GM21619 (cell line): ENCODE results near the gene FARS2.

ENCODE experiments used
- ATAC-seq: cut with Tn5 transposase; IDR thresholded peaks from one replicate; pipeline ENCODE4 v1.9.1; 2021; ENCODE audit not compliant: unreplicated experiment

FARS2 gene

DNA sequence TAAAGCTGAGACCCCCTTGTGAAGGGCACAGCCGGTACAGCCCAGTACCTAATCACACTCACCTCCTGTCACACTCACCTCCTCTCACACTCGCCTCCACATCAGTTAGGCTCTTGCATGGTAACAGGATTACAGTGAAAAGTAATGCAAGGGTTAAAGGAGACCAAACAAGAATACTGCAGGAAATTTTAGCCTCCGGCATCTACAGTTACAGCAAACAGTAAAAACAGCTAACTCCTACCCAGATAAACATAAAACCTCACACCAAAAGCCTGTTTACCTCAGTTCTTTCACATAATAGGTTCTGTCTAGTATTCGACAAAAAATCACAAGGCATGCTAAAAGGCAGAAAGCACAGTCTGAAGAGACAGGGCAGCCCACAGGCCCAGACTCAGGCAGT lies 55.6 kb downstream of the FARS2 start:
- ATAC-seq: no peak

GRCh38 chr6:5318617-5319272 lies 57.4 kb downstream of the FARS2 start:
- no peak for ATAC-seq

GRCh38 chr6:5323979-5324378 lies 62.7 kb downstream of the FARS2 start:
- no peak for ATAC-seq

GRCh38 chr6:5325173-5325572 lies 63.9 kb downstream of the FARS2 start:
- no peak for ATAC-seq

DNA sequence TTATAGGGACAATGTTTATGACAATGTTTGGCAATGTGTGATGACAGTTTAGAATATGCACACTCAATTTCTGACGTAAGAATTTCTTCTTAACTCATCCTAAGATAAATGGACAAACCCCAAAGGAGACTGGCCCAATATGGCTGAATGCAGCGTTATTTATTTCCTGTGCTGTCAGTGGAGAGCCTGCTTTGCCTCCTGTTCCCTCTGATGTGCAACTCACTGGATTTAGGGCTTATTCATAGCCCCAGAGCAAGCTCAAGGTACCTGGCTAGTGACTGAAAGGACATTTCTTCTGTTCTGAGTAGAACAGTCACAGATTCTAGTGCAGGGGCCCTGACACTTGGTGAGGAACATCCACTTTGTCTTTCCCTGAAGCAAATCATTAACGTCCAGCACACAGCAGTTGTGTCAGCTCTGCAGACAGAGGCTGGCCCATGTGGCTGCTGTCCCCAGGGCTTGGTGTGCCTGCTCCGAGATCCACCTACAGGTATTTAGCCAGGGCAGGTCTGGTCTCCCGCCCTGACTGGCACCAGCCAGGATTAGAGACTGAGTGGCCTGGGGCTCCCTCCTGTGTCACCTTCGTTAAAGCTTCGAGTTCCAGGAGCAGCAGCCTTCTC lies 64.8 kb downstream of the FARS2 start:
- no peak for ATAC-seq

DNA sequence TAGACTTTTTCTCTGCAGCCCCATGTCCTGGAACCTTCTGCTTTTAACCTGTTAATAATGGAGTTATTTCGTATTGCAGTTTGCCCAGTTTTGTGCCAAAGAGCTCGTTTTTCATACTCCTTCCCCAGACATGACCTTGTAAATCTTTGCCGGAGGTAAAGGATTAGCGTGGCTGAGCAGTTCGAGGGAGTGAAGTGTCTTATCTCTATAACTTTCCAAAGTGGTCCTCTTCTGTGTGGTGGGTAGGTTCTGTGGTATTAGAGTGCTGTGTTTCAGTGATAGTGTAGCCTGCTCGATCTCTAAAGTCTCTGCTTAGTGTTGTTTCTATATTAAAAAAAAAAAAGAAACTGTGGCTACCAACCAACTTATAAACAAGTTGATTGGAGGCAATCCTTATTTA lies 67.5 kb downstream of the FARS2 start:
- ATAC-seq: no peak

DNA sequence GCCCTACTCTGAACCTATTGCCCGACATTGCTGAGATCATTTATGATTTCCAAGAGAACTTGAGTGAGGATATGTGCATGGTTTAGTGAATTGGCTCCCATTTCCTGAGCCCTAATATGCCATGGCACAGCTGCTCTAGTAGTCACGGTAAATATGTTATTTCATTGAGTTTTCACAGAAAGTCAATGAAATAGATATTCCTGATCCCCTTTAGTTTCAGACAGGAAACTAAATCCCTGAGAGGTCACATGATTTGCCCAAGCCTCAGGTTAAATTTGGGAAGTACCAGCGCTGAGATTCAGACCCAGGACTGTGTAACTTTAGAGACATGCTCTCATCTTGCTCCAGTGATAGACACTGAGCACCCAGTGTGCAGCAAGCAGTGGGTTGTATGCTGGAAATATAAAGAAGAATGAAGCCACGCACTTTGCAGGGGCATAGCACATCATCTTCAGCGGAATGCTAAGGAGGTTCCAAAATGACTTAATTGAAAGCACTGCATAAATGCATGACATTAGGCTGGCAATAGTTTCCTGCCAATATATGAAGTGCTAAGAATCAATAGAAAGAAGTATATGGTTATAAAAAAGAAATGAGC lies 70.6 kb downstream of the FARS2 start:
- no peak for ATAC-seq

GRCh38 chr6:5333658-5334057 lies 72.3 kb downstream of the FARS2 start:
- ATAC-seq: no peak

DNA sequence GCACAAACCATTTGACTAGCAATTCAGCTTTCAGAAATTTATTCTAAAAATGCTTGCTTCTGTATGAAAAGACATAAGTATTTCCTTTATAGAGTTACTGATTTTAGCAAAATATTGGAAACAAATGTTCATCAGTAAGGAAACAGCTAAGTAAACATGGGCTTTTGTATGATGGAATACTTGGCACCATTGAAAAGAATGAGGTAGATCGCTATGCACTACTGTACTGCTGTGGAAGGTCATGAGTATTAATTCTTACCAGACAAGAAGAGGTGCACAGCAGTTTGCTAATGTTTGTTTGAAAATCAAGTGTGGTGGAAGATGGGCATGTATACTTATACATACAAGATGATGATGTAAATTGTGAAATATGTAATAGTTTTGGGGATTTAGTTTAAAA lies 73.0 kb downstream of the FARS2 start:
- no peak for ATAC-seq

- ATAC-seq: peak; percentile 51
Measured at GRCh38 chr6:5335020-5335419, 73.7 kb downstream of the FARS2 start.

- ATAC-seq: no peak
Measured at GRCh38 chr6:5337573-5337972, 76.3 kb downstream of the FARS2 start.

- peak; percentile 50 for ATAC-seq
Measured at GRCh38 chr6:5338177-5338960, 77.1 kb downstream of the FARS2 start.

DNA sequence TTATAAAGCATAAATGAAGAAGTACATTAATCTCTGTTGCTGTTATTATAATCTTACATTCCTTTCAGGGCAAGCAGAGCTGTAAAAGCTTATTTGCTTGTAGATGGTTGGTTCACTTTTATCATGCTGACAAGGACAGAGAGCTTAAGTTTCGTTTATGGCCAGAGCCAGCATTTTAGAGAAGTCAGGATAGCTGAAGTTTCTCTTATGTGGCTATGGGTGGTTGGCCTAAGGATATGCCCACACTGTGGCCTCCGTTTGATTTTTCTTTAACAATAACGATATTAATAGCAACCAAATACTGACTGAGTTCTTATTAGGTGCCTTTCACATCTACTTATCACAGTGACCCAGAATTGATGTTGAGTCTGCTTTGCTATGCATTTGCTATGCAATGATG lies 78.5 kb downstream of the FARS2 start:
- ATAC-seq: no peak

DNA sequence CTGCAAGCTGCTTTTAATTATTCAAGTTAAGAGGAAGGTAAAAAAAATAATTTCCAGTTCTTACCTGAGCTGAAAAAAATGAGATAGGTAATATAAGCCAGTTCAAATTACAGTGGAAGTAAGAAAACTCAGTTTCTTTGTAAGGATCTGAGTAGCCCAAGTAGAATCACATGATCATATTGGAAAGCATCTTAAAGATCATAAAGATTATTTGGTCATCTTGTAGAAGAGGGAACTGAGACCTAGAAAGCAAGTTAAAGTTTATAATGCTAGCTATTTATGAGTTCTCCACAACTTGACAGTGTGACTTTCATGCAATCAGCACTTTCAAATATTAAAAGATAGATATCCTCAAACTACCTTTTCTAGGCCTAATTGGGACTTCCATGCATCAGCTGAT lies 80.5 kb downstream of the FARS2 start:
- ATAC-seq: no peak

GRCh38 chr6:5343998-5344397 lies 82.7 kb downstream of the FARS2 start:
- ATAC-seq: no peak

GRCh38 chr6:5345324-5345723 lies 84.0 kb downstream of the FARS2 start:
- ATAC-seq: no peak

GRCh38 chr6:5351552-5352210 lies 90.4 kb downstream of the FARS2 start:
- no peak for ATAC-seq

GRCh38 chr6:5353971-5354370 lies 92.7 kb downstream of the FARS2 start:
- ATAC-seq: no peak

DNA sequence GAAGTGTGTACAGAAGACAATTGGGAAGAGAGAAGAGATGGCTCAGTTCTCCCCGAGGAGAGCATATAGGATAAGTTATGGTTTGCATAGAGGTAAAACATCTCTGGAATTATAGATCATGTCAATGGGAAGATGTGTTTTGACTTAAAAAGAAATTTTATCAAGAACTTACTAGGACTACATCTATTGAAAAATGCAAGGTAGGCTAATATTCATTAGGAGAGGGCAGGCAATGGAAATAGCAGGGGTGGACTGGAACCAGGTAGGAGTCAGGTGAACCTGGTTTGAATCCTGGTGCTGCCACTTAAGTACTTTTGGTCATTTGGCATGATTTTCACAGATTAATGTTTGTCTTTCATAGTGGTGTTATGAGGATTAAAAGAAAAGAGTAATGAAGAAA lies 96.2 kb downstream of the FARS2 start:
- no peak for ATAC-seq

- no peak for ATAC-seq
Measured at GRCh38 chr6:5359417-5359816, 98.1 kb downstream of the FARS2 start.

DNA sequence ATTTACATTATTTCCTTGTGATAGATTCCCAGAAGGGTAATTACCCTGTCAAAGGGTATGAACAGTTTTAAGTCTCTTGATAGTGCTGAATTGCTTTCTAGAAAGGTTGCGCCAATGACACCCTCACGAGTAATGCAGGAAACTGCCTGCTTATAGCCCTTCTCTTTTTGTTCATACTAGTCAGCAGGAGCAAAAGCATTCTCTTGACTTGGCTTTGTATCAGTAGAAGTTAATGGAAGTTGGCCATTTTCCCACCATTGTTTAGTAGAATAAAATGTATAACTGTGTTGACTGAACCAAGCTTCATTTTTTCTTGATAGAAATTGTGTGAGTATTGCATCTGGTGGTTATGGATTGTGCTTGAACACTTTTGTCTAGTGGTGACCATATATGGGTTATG lies 100.1 kb downstream of the FARS2 start:
- no peak for ATAC-seq
